NCI-H146 treated with DMSO at 0.1 percent for 48 hours (cell line): ENCODE measurements around the gene VAV1.

Experiments used
- DNase-seq: peaks from one replicate; lab custom pipeline; 2025; ENCODE audit not compliant: unreplicated experiment; lab: John Stamatoyannopoulos, UW

The VAV1 gene

GRCh38 chr19:6772028-6772865, at the start of gene VAV1:
Gene VAV1, plus strand, starts transcription at chr19:6772708. Its CDS starts 100 bp downstream, at chr19:6772808.
- DNase-seq, result no peak

DNA sequence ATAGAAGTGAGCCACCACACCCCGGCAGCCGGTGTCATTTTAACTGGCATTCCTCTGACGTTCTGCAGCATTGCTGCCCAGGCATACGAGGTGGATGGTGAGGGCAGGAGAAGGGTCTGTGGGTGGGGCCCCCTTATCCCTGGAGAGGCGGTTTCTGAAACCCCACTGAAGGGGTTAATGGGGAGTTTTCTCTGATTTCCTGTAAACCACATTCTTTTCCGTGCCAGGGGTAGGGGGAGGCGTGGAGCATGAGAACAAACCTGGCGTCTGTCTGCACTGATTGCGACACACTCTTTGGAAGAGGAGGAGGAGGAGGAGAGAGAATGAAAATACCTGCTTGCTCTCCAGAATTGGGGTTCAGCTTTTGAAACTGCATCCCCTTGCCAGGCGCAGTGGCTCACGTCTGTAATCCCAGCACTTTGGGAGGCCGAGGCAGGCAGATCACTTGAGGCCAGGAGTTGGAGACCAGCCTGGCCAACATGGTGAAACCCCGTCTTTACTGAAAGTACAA, 49.3 kb upstream of the VAV1 start:
- no peak for DNase-seq

DNA sequence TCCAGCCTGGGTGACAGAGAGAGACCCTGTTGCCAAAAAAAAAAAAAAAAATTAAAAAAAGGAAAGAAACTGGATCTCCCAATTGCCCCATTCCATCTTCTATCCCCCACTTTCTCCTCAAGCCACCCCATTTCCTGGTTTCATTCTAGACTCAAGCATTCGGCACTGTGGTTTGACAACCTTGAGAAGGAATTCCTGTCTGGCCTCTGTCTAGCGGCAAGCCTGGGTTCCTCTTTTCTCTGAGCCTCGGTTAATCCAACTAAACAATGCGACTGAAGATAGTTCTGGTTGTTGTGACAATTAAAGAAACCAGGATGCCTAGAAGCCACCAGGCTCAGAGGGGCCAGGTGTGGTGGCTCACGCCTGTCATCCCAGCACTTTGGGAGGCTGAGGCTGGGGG, 48.8 kb upstream of the VAV1 start:
- DNase-seq, result no peak

DNA sequence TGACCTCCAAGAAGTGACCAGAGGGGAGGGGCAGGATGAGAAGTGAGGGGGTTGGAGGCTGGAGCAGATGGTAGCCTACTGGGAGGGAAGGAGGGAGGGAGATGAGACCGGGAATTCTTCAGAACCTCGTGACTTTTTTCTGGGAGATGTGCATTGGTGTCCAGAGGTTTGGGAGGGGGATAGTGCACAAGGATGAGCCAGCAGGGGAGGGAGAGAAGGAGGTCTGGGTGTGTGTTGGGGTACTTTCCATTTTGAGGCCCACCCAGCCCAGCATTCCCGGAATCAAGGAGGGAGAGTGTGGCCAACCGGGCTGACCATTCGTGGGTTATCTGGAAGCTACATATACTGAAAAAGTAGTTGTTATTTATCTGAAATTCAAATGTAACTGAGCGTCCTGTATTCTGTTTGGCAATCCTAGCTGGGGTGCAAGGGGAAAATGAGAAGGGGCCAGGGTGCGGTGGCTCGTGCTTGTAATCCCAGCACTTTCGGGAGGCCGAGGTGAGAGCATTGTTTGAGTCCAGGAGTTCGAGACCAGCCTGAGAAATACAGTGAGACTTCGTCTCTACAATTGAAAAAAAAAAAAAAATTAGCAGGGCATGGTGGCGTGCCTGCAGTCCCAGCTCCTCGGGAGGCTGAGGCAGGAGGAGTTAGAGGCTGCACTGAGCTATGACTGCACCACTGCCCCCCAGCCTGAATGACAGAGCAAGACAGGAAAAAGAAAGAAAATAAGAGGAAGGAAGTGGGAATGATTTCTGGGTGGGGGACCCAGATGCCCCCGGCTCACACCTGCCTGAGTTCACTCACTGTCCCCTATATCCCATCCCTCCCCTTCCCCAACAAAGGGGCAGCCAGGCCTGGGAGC, 47.6 kb upstream of the VAV1 start:
- no peak for DNase-seq

- DNase-seq, result no peak
Observed at GRCh38 chr19:6725513-6726231, 46.8 kb upstream of the VAV1 start.

DNA sequence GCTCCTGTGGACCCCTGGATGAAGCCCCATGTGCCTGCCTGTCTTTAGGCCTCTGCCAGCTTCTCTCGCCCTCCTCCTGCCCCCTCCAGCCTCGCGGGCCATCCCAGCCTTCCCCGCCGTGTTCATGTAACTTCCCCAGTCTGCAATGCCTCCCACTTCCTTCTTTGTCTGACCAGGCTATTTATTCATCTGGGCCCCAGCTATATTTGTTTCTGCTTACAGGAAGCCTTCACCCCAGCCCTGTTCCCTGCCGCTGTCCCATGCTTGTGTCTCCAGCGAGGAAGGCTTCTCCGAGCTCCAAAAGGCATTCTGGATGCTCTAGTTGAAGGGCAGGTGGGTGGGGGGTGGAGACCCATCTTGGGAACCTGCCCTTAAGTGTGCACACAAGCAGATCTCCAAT, 44.2 kb upstream of the VAV1 start:
- DNase-seq, result no peak

GRCh38 chr19:6729573-6730152, 42.8 kb upstream of the VAV1 start:
- no peak for DNase-seq

GRCh38 chr19:6730153-6730804, 42.2 kb upstream of the VAV1 start:
- no peak for DNase-seq

- no peak for DNase-seq
Observed at GRCh38 chr19:6730941-6731670, 41.4 kb upstream of the VAV1 start.

DNA sequence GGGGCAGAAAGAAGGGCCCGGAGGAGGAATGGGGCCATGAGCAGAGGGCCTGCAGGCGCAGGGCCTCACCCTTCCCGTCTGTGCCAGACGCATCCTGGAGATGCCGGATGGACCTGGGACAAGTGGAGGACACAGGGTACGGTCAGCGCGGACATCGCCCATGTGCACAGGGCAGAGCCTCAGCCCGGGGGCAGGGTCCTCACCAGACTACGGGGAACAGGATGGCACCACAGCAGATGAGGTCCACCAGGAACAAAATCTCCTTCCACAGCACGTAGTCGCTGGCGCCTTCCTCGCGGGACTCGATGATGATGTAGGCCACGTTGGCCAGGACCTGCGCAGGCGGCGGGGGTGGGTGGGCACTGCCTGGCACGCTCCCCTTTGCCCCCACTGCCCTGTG, 40.7 kb upstream of the VAV1 start:
- no peak for DNase-seq

DNA sequence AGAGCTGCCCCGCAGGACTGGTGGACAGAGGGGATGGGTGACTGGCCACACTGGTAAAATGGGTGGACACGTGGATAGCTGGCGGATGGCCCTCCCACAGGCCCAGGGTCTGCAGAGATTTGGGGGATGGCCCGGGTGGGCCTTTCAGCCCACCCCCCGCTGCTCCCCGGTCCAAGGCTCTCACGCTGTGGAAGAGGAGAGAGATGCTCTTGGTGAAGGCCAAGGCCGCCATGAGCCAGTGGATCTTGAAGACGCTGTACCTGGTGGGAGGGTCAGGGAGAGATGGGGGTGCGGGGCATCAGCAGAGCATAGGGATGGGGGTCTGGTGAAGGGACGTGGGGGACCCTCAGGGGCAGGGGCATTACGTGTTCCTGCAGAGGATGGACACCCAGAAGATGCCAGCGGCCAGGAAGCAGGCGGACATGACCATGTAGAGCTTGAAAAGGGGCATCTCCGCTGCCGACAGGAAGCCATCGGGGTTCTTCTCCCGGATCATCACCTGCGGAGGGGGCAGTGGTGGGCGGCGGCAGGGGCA, 39.6 kb upstream of the VAV1 start:
- DNase-seq, result no peak

- DNase-seq, result no peak
Observed at GRCh38 chr19:6733338-6734095, 39.0 kb upstream of the VAV1 start.

- no peak for DNase-seq
Observed at GRCh38 chr19:6734096-6734696, 38.3 kb upstream of the VAV1 start.

GRCh38 chr19:6735181-6735911, 37.2 kb upstream of the VAV1 start:
- no peak for DNase-seq

GRCh38 chr19:6736169-6736916, 36.2 kb upstream of the VAV1 start:
- peak; percentile 15 for DNase-seq

- DNase-seq, result no peak
Observed at GRCh38 chr19:6736917-6737283, 35.6 kb upstream of the VAV1 start.

- peak; percentile 96 for DNase-seq
Observed at GRCh38 chr19:6737284-6737872, 35.1 kb upstream of the VAV1 start, which contains the start of gene GPR108. Gene GPR108, minus strand, starts transcription at chr19:6737580. Its CDS starts 4 bp downstream, at chr19:6737576.
